Stomach (tissue), 9 donors: ENCODE measurements around the gene CHST13. TPM values are rescaled to one million over a fixed set of nuclear protein-coding genes. Genes with fewer than 3 reads are reported as not detected.
A peak's percentile ranks its signal among the peaks of the same experiment; 100 is the strongest.

Experiments
- DNase-seq, 2 donors: peaks; one replicate each; pipeline versions ENCODE4 v3.0.0 to v3.0.0-alpha.2; 2013 to 2019
- H3K27ac ChIP-seq, 5 donors: fragments of 200-600 bp in 4 of 5; sonication (generic) in 4 of 5; one replicate each; pipeline ENCODE4 v1.5.1; 2013 to 2019; ENCODE audit warnings: mild to moderate bottlenecking in 1 of 5, moderate library complexity in 1 of 5
- H3K27me3 ChIP-seq, 3 donors: fragments of 200-600 bp; sonication (generic); one replicate each; pipeline ENCODE4 v1.5.1; 2017 to 2019; ENCODE audit warnings: mixed run types in 1 of 3
- H3K36me3 ChIP-seq, 4 donors: fragments of 200-600 bp; sonication (generic); 1 replicate in 3 of 4; 2 replicates in 1 of 4; pipeline ENCODE4 v1.5.1; 2016 to 2019
- H3K4me1 ChIP-seq, 4 donors: fragments of 200-600 bp; sonication (generic); one replicate each; pipeline ENCODE4 v1.5.1; 2016 to 2019
- H3K4me3 ChIP-seq, 4 donors: fragments of 200-600 bp; sonication (generic) in 3 of 4; one replicate each; pipeline ENCODE4 v1.5.1; 2016 to 2019; ENCODE audit warnings: mild to moderate bottlenecking in 1 of 4
- H3K9me3 ChIP-seq, 4 donors: fragments of 200-600 bp; sonication (generic); one replicate each; pipeline ENCODE4 v1.5.1; 2016 to 2019
- CTCF ChIP-seq, 7 experiments: fragments of 450-650 bp in 4 of 7; fragments of 200-600 bp in 3 of 7; sonication (generic) in 3 of 7; IDR thresholded peaks; one replicate each; pipeline ENCODE4 v1.5.1; 2016 to 2019; ENCODE audit warnings: antibody characterized with exemption in 7 of 7, control low read depth in 2 of 7, mild to moderate bottlenecking in 1 of 7
- EP300 ChIP-seq: sonication (generic); formaldehyde crosslinking; IDR thresholded peaks from one replicate; pipeline ENCODE4 v1.6.1; 2017; ENCODE audit warnings: antibody characterized with exemption
- POLR2A ChIP-seq, 4 donors: fragments of 450-650 bp; IDR thresholded peaks; one replicate each; pipeline ENCODE4 v1.6.1; 2016; ENCODE audit warnings: antibody characterized with exemption in 4 of 4, control low read depth in 2 of 4, mild to moderate bottlenecking in 1 of 4, moderate library complexity in 1 of 4
- POLR2AphosphoS5 ChIP-seq, 3 donors: sonication (generic); formaldehyde crosslinking; IDR thresholded peaks; one replicate each; pipeline ENCODE4 v1.6.1; 2016; ENCODE audit warnings: antibody characterized with exemption in 3 of 3
- WGBS, 5 donors: extraction: QIAGEN DNeasy Blood & Tissue Kit in 3 of 5; methylation state at CpG; one replicate each; pipeline versions ENCODE4 v1.1.5 to v1.1.7; 2013 to 2018; 5-methylcytosine and 5-hydroxymethylcytosine counted together
- intact Hi-C: fragments of 100-400 bp; cut with DNase I; formaldehyde crosslinking; loops from one replicate; pipeline ENCODE4 v1.15.1; 2023; ENCODE audit warnings: low total_unique reads
- polyA plus RNA-seq, 3 donors: library from polyadenylated mRNA; stranded (reverse); fragments of 200-250 nt; gene quantifications; one replicate each; pipeline ENCODE4 v1.2.3, GENCODE V29; 2013
- total RNA-seq, 5 donors: library from RNA; depleted of rRNA; stranded (reverse); fragments of >200 nt; gene quantifications; one replicate each; pipeline versions ENCODE4 v1.1.0 to v1.2.3, GENCODE V29; 2014 to 2016
- donor health status: healthy with polysubstance abuse.
- donor health status: Bipolar disorder and iron deficiency.
- donor health status: healthy.

CHST13 gene
- total and polyA plus RNA-seq, 8 donors = 0.08 to 12.5 (median 1.0) TPM; not detected in 2

- Histone ChIP-seq H3K27me3 (peaks cover 0 to 23% (median 0%) of the 10 kb centered on the region in 3 donors), H3K9me3 (no peaks in the 10 kb centered on the region), H3K36me3 (no peaks in the 10 kb centered on the region), H3K27ac (no peak overlapping the region), H3K4me3 (no peak overlapping the region), H3K4me1 (no peaks in the 10 kb centered on the region)
- WGBS, 5 donors = 73 to 81% (median 76%) methylated on average over 17 to 19 of the region's 19 CpGs
- DNase-seq = peak in 1 of 2 donors; percentile 17
- TF ChIP-seq CTCF (IDR thresholded peaks at IDR 0.05) (no peak), POLR2AphosphoS5 (IDR thresholded peaks at IDR 0.05) (no peak), POLR2A (IDR thresholded peaks at IDR 0.05) (no peak), EP300 (no peak)
- intact Hi-C loops = no loop called here
These were observed 29.5 kb downstream of the CHST13 start for GRCh38 chr3:126553284-126554084.

GRCh38 chr3:126554560-126555525 lies 30.9 kb downstream of the CHST13 start:
- peak in 1 of 2 donors; percentile 7 for DNase-seq
- no peaks in the 10 kb centered on the region for H3K9me3 ChIP-seq
- WGBS, 5 donors = 84 to 90% (median 86%) methylated on average over 15 to 19 of the region's 19 CpGs
- no peaks in the 10 kb centered on the region for H3K36me3 ChIP-seq
- no peak for TF ChIP-seq POLR2AphosphoS5 (IDR thresholded peaks at IDR 0.05)
- no peak for TF ChIP-seq CTCF (IDR thresholded peaks at IDR 0.05)
- TF ChIP-seq EP300 = no peak
- TF ChIP-seq POLR2A (IDR thresholded peaks at IDR 0.05) = no peak
- peaks cover 0 to 17% (median 0%) of the 10 kb centered on the region in 3 donors for H3K27me3 ChIP-seq
- H3K4me3 ChIP-seq = no peak overlapping the region
- no peaks in the 10 kb centered on the region for H3K4me1 ChIP-seq
- no peak overlapping the region for H3K27ac ChIP-seq
- intact Hi-C loops = no loop called here

- H3K36me3 ChIP-seq = no peaks in the 10 kb centered on the region
- no peak overlapping the region for H3K4me3 ChIP-seq
- TF ChIP-seq EP300 (no peak), CTCF (IDR thresholded peaks at IDR 0.05) (no peak), POLR2A (IDR thresholded peaks at IDR 0.05) (no peak), POLR2AphosphoS5 (IDR thresholded peaks at IDR 0.05) (no peak)
- H3K27ac ChIP-seq = no peak overlapping the region
- H3K9me3 ChIP-seq = no peaks in the 10 kb centered on the region
- intact Hi-C loops = no loop called here
- DNase-seq = peak in 1 of 2 donors; percentile 20
- H3K4me1 ChIP-seq = no peaks in the 10 kb centered on the region
- peaks cover 0 to 5% (median 0%) of the 10 kb centered on the region in 3 donors for H3K27me3 ChIP-seq
- WGBS, 5 donors = 65 to 79% (median 69%) methylated on average over 8 to 10 of the region's 10 CpGs
These were observed 32.1 kb downstream of the CHST13 start for GRCh38 chr3:126555795-126556636.
